ENCODE results near the gene C1QTNF3. TPM values are rescaled to one million over a fixed set of nuclear protein-coding genes. Genes with fewer than 3 reads are reported as not detected.

C1QTNF3 gene
- total RNA-seq, 1 experiment from 2014 or later = 1.6 TPM

DNA sequence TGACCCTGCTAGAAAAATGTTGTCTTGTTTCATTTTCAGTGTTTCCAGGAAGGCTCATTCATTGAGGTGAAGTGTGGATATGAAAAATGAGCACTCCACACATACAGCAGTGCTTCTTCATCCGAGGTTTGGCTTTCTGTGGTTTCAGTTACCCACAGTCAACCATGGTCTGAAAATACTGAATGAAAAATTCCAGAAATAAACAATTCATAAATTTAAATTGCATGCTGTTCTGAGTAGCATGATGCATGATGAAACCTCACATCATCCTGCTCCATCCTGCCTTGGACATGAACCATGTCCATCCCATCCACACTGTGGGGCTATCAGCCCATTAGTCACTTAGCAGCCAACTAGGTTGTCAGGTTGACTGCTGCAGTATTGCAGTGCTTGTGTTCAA, 48.2 kb downstream of the C1QTNF3 start:
- Histone ChIP-seq H3K27ac (ENCODE audit: low read depth, low read length, poor library complexity, severe bottlenecking) (no peak overlapping the region), H3K9me3 (ENCODE audit: low read depth, low read length, poor library complexity, severe bottlenecking) (no peaks in the 10 kb centered on the region), H3K4me3 (ENCODE audit: low read depth, low read length, poor library complexity, severe bottlenecking) (no peak overlapping the region), H3K36me3 (ENCODE audit: insufficient read depth, low read length, poor library complexity, severe bottlenecking) (no peaks in the 10 kb centered on the region), H3K4me1 (ENCODE audit: insufficient read depth, low read length, poor library complexity, severe bottlenecking) (no peaks in the 10 kb centered on the region), H3K27me3 (replicated peaks; ENCODE audit: insufficient read depth, low read depth, low read length, poor library complexity) (no peaks in the 10 kb centered on the region)
- no TSS peak for BruUV-seq (replicated peaks)
- TF ChIP-seq EZH2 (IDR thresholded peaks at IDR 0.05; ENCODE audit: borderline replicate concordance, low read depth, low read length, poor library complexity, severe bottlenecking) (no peak), CTCF (conservative IDR thresholded peaks at IDR 0.05; ENCODE audit: low read depth, low read length) (no peak)
- intact Hi-C loops (cut with micrococcal nuclease; ENCODE audit: unreplicated experiment) = loop anchor here (5.0 kb wide), 1 partner anchor 457 kb away; no protein-coding TSS in a partner anchor
- POLR2A ChIA-PET (ENCODE audit: low non-redundant PET) = interaction anchor here (0.7 kb wide), 1 partner anchor 935 kb away, joined by 4 read pairs; no protein-coding TSS in a partner anchor
- CTCF ChIA-PET = no interaction called here
- DNase-seq (ENCODE audit: low spot score) = no peak

DNA sequence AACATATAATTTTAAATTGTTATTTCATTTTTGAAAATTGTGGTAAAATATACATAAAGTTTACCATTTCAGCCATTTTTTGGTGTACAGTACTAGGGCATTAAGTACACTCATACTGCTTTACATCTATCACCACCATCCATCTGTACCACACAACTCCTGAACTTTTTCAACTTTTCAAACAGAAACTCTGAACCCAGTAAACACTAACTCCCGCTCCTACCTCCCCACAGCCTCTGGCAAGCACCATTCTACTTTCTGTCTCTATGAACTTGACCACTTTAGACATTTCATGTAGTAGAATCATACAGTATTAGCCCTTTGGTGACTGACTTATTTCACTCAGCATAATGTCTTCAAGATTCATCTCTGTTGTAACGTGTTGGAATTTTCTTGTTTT, 50.1 kb downstream of the C1QTNF3 start:
- CTCF ChIA-PET = no interaction called here
- Histone ChIP-seq H3K36me3 (ENCODE audit: insufficient read depth, low read length, poor library complexity, severe bottlenecking) (peaks cover 4% of the 10 kb centered on the region), H3K9me3 (ENCODE audit: low read depth, low read length, poor library complexity, severe bottlenecking) (no peaks in the 10 kb centered on the region), H3K4me1 (ENCODE audit: insufficient read depth, low read length, poor library complexity, severe bottlenecking) (no peaks in the 10 kb centered on the region), H3K4me3 (ENCODE audit: low read depth, low read length, poor library complexity, severe bottlenecking) (no peak overlapping the region), H3K27me3 (replicated peaks; ENCODE audit: insufficient read depth, low read depth, low read length, poor library complexity) (no peaks in the 10 kb centered on the region), H3K27ac (ENCODE audit: low read depth, low read length, poor library complexity, severe bottlenecking) (no peak overlapping the region)
- intact Hi-C loops (cut with micrococcal nuclease; ENCODE audit: unreplicated experiment) = no loop called here
- POLR2A ChIA-PET (ENCODE audit: low non-redundant PET) = no interaction called here
- BruUV-seq (replicated peaks) = no TSS peak
- TF ChIP-seq EZH2 (IDR thresholded peaks at IDR 0.05; ENCODE audit: borderline replicate concordance, low read depth, low read length, poor library complexity, severe bottlenecking) (no peak), CTCF (conservative IDR thresholded peaks at IDR 0.05; ENCODE audit: low read depth, low read length) (no peak)
- DNase-seq (ENCODE audit: low spot score) = no peak

- CTCF ChIA-PET = no interaction called here
- intact Hi-C loops (cut with micrococcal nuclease; ENCODE audit: unreplicated experiment) = no loop called here
These were observed 57.6 kb downstream of the C1QTNF3 start for GRCh38 chr5:33985447-33985846.

More at GRCh38 chr5:33985447-33985846, 57.6 kb downstream of the C1QTNF3 start:
- Histone ChIP-seq H3K4me3 (ENCODE audit: low read depth, low read length, poor library complexity, severe bottlenecking) (no peak overlapping the region), H3K27me3 (replicated peaks; ENCODE audit: insufficient read depth, low read depth, low read length, poor library complexity) (no peaks in the 10 kb centered on the region), H3K36me3 (ENCODE audit: insufficient read depth, low read length, poor library complexity, severe bottlenecking) (peaks cover 6% of the 10 kb centered on the region), H3K9me3 (ENCODE audit: low read depth, low read length, poor library complexity, severe bottlenecking) (no peaks in the 10 kb centered on the region), H3K4me1 (ENCODE audit: insufficient read depth, low read length, poor library complexity, severe bottlenecking) (no peaks in the 10 kb centered on the region), H3K27ac (ENCODE audit: low read depth, low read length, poor library complexity, severe bottlenecking) (no peak overlapping the region)
- TF ChIP-seq CTCF (conservative IDR thresholded peaks at IDR 0.05; ENCODE audit: low read depth, low read length) (no peak), EZH2 (IDR thresholded peaks at IDR 0.05; ENCODE audit: borderline replicate concordance, low read depth, low read length, poor library complexity, severe bottlenecking) (no peak)
- BruUV-seq (replicated peaks) = no TSS peak
- DNase-seq (ENCODE audit: low spot score) = no peak
- POLR2A ChIA-PET (ENCODE audit: low non-redundant PET) = no interaction called here

Data from A673 (cell line).